Pulmonary artery endothelial cell (primary cell): ENCODE data around the gene GRHPR. TPM values are rescaled to one million over a fixed set of nuclear protein-coding genes. Genes with fewer than 3 reads are reported as not detected.
"Not testable (repeated sequence)": the region's sequence is repeated elsewhere in the genome, so short reads cannot be mapped to it uniquely, and the experiment has no call there.

Experiments
- DNase-seq: peaks from one replicate; pipeline ENCODE4 v3.0.0-alpha.2; 2011; ENCODE audit warnings: low read depth, low spot score
- total RNA-seq: library from RNA; depleted of rRNA; stranded (reverse); fragments of >200 nt; gene quantifications from 2 replicates; pipeline ENCODE4 v1.2.3, GENCODE V29; 2014

Gene GRHPR
- total RNA-seq: 133 and 135 TPM in 2 replicates

DNA sequence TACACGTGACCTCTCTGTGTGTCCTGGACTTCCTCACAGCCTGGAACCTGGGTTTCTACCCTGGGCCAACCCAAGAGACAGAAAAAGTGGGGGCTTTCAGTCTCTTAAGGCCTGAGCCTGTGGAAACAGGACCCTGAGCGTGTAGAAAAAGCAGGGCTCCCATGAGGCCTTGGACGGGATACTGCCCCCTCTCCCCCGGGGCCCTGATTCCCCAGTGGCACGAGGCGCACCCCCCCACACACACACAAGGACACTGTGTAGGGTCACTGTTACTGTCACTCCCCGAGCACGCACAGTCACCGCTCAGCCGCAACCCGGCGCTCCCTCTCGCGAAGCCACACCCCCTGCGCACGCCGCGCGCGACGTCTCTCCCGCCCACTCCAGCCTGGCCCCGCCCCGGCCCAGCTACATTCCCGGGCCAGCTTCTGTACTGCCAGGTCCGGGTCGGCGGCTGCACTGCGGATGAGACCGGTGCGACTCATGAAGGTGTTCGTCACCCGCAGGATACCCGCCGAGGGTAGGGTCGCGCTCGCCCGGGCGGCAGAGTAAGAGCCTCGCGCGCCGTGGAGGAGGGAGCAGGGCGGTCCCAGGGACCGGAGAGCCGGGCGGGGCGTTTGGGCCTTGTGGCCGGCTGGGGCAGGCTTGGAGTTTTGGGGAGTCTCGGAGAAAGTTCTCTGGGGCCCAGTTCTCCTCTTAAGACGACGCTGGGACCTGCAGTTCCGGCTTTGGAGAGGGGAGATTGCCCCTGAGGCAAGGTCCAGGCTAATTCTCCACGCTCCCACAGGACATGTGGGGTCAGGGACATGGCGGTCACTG is at the start of gene GRHPR:
Gene GRHPR (plus strand): TSS at position 408 of the 816 bp plus-strand sequence. CDS start 55 bp downstream, at position 463.
- no peak for DNase-seq

- no peak for DNase-seq
These were observed 49.7 kb upstream of the GRHPR start for GRCh38 chr9:37372839-37373238.

GRCh38 chr9:37373621-37374020 is 48.9 kb upstream of the GRHPR start:
- no peak for DNase-seq

DNA sequence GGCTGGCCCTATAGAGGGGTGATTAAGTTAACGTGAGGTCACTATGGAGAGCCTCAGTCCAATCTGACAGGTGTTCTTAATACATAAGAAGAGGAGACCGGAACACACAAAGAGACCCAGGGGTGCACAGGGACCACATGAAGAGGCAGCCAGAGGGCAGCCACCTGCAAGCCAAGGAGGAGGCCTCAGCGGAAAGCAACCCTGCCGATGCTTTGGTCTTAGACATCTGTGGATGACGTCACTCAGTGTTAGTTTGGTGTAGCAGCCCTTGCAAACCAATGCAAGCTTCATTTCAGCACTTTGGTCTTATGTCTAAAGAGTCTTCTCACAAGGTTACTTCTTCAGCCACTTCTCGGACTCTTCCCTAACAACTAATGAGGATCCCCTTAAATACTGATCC is 47.6 kb upstream of the GRHPR start:
- DNase-seq: no peak

- DNase-seq: no peak
These were observed 44.5 kb upstream of the GRHPR start for GRCh38 chr9:37377688-37378612.

DNA sequence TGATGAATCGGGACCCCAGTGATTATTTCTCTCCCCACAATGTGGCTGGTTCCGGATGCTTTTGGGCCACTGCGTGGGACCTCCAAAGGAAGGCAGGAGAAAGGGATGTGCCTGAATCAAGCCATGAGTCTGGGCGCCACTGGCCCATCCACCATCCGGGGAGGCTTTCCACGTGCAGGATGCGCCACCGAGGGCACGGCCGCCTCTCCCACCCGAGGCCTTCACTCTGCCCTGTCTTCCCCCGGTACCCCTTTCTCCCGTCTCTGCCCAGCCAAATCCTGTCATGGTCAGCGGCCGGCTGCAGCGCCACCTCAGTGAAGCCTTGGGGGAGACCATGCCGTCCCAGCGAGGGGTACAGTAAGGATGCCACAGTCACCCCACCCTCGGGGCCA is 43.9 kb upstream of the GRHPR start:
- DNase-seq: no peak

DNA sequence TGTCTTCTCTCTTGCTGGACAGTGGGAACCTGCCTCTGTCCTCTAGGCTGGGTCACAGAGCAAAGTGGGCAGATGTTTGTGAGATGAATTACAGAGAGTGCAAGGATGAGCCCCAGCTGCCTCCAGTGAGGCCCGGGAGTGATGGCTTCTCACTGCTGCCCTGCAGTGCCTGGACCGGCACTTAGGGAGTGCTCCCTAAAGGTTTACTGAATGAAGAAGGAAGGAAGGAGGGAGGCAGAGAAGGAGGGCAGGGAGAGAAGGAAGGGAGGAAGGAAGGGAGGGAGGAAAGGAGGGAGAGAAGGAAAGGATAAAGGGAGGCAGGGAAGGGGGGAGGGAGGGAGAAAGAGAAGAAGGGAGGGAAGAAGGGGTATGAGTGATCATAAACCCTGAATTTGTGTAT is 42.7 kb upstream of the GRHPR start:
- DNase-seq: no peak

DNA sequence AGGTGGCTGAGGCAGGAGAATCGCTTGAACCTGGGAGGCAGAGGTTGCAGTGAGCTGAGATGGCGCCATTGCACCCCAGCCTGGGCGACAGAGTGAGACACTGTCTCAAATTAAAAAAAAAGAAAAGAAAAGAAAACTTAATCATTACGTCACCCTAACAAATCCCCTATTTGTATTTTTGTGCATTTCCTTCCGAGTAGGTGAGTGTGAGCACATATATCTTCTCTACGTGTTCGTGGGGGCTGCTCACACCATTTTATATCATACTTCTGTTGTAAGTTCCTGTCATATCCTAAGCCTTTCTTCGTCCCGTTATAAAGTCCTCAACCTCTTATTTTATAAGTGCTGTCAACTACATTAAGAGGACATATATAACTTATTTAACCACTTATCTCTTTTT is 41.9 kb upstream of the GRHPR start:
- no peak for DNase-seq

DNA sequence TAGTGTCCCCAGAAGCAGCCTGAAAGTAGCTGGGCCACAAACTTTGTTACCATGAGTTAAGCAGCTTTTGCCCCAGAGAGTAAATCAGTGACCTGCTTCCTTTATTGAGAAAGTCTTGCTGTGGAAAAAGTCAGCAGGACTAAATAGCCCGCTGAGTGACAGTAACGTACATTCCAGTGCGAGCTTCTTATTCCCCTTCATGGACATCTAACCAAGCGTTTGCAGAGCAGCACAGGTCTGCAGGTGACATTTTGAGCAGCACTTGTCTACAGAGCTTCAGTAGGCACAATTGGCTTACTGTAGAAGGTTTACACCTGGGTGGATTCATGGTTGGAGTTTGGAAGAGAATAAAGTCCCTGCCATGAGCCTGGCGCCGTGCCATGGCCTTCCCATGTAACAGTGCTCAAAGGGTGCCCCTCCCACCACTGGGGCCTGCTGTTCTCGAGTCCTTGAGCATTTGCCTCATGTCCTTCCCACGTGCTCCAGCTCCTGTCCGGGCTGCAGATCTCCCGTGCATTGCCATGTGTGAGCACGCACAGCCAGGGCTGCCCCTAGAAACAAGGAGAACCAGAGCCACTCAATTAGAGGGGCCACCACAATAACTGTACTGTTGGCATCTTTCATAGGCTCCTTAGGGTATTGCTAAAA is 41.3 kb upstream of the GRHPR start:
- DNase-seq: no peak

GRCh38 chr9:37382161-37382981 is 40.1 kb upstream of the GRHPR start:
- no peak for DNase-seq

- no peak for DNase-seq
These were observed 39.5 kb upstream of the GRHPR start for GRCh38 chr9:37382982-37383357.

- DNase-seq: no peak
These were observed 39.1 kb upstream of the GRHPR start for GRCh38 chr9:37383393-37383792.

GRCh38 chr9:37383876-37384746 is 38.4 kb upstream of the GRHPR start:
- DNase-seq: no peak

DNA sequence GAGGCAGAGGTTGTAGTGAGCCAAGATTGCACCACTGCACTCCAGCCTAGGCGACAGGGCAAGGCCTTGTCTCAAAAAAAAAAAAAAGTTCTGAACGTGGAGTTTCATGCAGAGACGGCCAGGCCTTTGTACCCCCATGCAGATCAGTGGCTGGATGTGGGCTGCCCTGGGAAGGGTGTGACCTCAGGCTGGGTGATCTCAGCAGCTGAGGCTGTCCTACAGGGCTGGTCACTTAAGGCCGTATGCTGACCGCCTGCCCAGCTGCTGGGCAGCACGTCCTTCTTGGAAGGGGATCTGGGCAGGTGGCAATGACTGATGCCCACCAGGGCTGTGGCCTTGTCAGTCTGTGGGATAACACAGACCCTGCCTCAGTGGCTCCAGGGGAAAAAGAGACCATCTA is 37.2 kb upstream of the GRHPR start:
- DNase-seq: no peak

DNA sequence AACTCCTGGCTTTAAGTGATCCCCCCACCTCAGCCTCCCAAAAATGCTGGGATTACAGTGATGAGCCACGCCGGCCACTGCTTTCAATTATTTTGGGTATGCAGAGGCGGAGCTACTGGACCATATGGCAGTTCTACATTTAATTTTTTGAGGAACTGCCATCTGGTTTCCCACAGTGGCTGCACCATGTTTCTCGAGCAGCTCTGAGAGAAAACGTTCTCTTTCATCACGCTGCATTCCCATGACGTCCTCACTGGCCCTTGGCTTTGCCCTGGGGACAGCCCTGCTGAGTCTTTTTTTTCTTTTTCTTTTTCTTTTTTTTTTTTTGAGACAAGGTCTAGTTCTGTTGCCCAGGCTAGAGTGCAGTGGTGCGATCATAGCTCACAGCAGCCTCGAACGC is 35.5 kb upstream of the GRHPR start:
- no peak for DNase-seq

DNA sequence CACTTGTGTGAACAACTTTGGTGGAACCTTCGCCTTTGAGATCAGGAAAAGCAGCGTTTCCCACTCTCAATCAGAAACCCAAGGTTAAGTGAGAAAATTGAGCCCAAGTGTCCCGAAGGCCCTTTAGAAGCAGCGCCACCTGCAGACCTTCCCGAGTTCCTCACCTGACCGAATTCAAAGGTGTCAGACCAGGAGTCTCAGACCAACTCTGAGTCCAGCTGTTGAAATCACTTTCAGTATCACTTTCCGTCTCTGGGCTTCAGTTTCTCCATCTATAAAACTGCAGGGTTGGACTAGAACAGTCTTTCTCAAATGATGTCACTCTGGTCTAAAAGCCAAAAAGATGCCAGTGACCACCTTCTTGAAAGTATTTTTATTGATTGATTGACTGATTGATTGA is 31.7 kb upstream of the GRHPR start:
- no peak for DNase-seq

GRCh38 chr9:37392272-37392671 is 30.2 kb upstream of the GRHPR start:
- DNase-seq: no peak

DNA sequence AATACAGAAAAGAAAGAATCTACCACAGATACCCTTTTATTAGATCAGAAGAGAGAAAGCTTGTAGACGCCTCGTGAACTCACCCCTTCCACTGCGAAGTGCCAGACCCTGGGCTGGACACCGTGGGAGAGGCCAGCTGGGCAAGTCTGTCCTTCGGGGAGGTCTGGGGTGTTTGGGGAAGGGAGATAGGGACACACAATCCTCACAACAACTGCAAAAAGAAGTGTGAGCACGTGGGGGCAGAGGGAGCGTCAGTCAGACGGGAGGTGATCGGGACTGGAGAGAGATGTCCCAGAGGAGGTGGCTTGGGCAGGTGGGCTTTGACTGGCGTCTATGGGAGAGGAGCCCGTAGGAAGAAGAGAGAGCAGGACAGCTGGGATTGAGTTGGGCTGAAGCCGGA is 27.3 kb upstream of the GRHPR start:
- no peak for DNase-seq

- DNase-seq: no peak
These were observed 26.8 kb upstream of the GRHPR start for GRCh38 chr9:37395663-37396062.

GRCh38 chr9:37397948-37398347 is 24.5 kb upstream of the GRHPR start:
- not testable (repeated sequence) for DNase-seq
